Cardiac muscle cell (in vitro differentiated cells and primary cell): ENCODE results near the gene SPON1. TPM values are rescaled to one million over a fixed set of nuclear protein-coding genes. Genes with fewer than 3 reads are reported as not detected.

Source experiments
- DNase-seq, 2 donors: peaks; one replicate each; pipeline versions ENCODE4 v3.0.0 to v3.0.0-alpha.2; 2010 to 2017; ENCODE audit warnings: low read depth in 1 of 2, low spot score in 1 of 2
- H3K27ac ChIP-seq: fragments of 200-600 bp; sonication (generic); 2 replicates; pipeline ENCODE4 v1.5.1; 2016
- H3K27me3 ChIP-seq: fragments of 200-600 bp; sonication (generic); 2 replicates; pipeline ENCODE4 v1.6.0; 2016; ENCODE audit warnings: control low read depth
- H3K36me3 ChIP-seq: fragments of 200-600 bp; sonication (generic); 2 replicates; pipeline ENCODE4 v1.5.1; 2016; ENCODE audit warnings: control low read depth
- H3K4me1 ChIP-seq: fragments of 200-600 bp; sonication (generic); 2 replicates; pipeline ENCODE4 v1.8.1; 2017; ENCODE audit warnings: low read depth, mild to moderate bottlenecking, mixed run types
- H3K4me3 ChIP-seq: fragments of 200-600 bp; sonication (generic); 2 replicates; pipeline ENCODE4 v1.5.1; 2016; ENCODE audit warnings: mild to moderate bottlenecking
- H3K9me3 ChIP-seq: fragments of 200-600 bp; sonication (generic); 2 replicates; pipeline ENCODE4 v1.5.1; 2017; ENCODE audit warnings: low read depth, mild to moderate bottlenecking, control low read depth
- polyA plus RNA-seq: library from polyadenylated mRNA; unstranded; fragments of >200 nt; fragmentation: Nextera tagmentation; extraction: Ambion mirVana; gene quantifications from 2 replicates; pipeline ENCODE4 v1.2.1, GENCODE V29; 2016
- total RNA-seq: library from RNA; depleted of rRNA; stranded (reverse); fragments of >200 nt; gene quantifications from 2 replicates; pipeline ENCODE4 v1.2.3, GENCODE V29; 2016
- TF ChIP-seq, protein P1 (sequence below): IDR thresholded peaks from 2 replicates; pipeline ENCODE4 v1.5.1; 2012; ENCODE audit warnings: low read depth, mild to moderate bottlenecking, low read length

Gene SPON1
- total and polyA plus RNA-seq, 2 experiments from 2014 or later: 13.3 to 22.0 TPM

DNA sequence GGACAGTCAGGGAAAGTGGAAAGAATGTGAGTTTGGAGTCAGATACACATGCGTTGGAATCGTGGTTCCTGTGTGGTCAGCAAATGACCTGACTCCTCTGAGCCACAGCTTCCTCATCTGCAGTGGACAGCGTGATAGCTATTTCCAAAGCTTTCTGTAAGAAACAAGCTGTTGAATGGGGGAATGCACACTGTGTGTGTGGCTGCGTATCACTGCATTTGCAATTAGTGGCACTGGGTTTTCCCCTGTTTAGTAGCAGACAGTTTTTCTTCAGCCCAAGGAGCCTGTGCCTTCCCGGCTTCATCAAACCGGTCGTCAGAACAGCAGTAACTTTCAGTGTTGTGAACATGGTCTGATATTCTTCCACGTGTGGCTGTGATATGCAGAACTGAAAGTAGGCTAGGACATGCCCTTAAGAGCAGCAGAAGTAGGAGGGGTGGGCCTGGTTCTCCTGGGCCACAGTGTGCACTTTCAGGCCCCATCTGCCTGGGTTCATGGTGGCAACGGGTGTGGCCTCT is 275.0 kb downstream of the SPON1 start:
- Histone ChIP-seq H3K36me3 (no peaks in the 10 kb centered on the region), H3K4me3 (no peak overlapping the region), H3K4me1 (no peaks in the 10 kb centered on the region), H3K27me3 (peaks cover 2% of the 10 kb centered on the region), H3K27ac (no peak overlapping the region), H3K9me3 (no peaks in the 10 kb centered on the region)
- no peak for DNase-seq
- TF ChIP-seq, protein P1, sequence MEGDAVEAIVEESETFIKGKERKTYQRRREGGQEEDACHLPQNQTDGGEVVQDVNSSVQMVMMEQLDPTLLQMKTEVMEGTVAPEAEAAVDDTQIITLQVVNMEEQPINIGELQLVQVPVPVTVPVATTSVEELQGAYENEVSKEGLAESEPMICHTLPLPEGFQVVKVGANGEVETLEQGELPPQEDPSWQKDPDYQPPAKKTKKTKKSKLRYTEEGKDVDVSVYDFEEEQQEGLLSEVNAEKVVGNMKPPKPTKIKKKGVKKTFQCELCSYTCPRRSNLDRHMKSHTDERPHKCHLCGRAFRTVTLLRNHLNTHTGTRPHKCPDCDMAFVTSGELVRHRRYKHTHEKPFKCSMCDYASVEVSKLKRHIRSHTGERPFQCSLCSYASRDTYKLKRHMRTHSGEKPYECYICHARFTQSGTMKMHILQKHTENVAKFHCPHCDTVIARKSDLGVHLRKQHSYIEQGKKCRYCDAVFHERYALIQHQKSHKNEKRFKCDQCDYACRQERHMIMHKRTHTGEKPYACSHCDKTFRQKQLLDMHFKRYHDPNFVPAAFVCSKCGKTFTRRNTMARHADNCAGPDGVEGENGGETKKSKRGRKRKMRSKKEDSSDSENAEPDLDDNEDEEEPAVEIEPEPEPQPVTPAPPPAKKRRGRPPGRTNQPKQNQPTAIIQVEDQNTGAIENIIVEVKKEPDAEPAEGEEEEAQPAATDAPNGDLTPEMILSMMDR: no peak

DNA sequence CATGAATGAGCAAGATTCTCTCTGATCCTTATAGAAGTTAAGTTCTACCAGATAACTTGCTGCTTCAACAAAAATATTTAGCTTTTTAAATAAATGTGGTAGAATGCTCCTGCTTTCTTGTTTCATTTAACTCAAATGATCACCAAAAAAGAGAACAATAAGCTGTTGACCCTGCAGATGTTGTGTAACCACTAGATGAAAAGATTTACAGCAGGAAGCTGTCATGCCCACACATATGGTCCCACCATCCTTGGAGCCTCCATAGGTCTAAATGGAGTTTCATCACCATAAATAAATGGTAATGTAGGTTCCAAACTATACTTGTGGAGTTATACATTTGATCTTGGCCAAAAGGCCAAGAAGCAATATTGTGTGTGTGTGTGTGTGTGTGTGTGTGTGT is 277.7 kb downstream of the SPON1 start:
- Histone ChIP-seq H3K27me3 (peaks cover 2% of the 10 kb centered on the region), H3K4me3 (no peak overlapping the region), H3K27ac (no peak overlapping the region), H3K4me1 (no peaks in the 10 kb centered on the region), H3K9me3 (no peaks in the 10 kb centered on the region), H3K36me3 (no peaks in the 10 kb centered on the region)
- TF ChIP-seq, protein P1: no peak
- DNase-seq: no peak

DNA sequence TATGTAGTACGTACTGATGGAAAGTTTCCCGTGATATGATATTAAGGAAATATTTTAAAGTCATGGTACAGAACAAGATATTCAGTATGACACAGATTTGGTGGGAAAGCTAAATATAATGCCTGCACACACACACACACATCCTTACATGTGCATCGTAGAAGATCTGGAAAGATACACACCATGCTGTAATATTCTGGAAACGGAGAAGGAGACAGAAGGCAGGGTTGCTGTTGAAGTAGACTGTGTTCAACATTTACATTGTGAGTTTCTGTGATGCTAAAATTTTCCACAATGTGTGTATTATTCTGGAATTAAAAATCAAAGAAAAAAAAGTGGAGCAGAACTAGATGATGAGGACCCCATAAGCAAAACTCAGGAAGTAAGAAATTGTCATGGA is 278.4 kb downstream of the SPON1 start:
- H3K9me3 ChIP-seq: no peaks in the 10 kb centered on the region
- DNase-seq: no peak
- TF ChIP-seq, protein P1: no peak
- no peaks in the 10 kb centered on the region for H3K4me1 ChIP-seq
- H3K27ac ChIP-seq: no peak overlapping the region
- H3K27me3 ChIP-seq: peaks cover 2% of the 10 kb centered on the region
- no peak overlapping the region for H3K4me3 ChIP-seq
- H3K36me3 ChIP-seq: no peaks in the 10 kb centered on the region

DNA sequence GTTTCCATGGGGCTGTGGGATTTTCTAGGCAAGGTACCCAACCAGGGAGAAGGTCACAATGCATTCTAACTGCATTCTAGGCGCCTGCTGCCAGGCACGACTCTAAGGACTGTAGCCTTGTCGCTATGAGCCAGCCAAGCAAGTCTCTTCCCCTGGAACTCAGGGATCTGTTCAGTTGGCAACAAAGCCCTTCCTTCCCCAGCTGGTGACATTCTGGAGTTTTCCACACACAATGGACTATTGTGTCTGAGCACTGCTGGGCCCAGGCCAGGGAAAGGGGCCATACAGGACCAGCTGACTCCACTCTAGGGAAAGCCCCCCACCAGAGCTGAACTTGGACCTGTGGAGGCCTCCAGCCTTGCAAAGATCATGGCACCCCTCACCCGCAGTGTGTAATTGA is 279.7 kb downstream of the SPON1 start:
- Histone ChIP-seq H3K36me3 (no peaks in the 10 kb centered on the region), H3K9me3 (no peaks in the 10 kb centered on the region), H3K27ac (no peak overlapping the region), H3K27me3 (peaks cover 5% of the 10 kb centered on the region), H3K4me1 (no peaks in the 10 kb centered on the region), H3K4me3 (no peak overlapping the region)
- DNase-seq: no peak
- TF ChIP-seq, protein P1: no peak

DNA sequence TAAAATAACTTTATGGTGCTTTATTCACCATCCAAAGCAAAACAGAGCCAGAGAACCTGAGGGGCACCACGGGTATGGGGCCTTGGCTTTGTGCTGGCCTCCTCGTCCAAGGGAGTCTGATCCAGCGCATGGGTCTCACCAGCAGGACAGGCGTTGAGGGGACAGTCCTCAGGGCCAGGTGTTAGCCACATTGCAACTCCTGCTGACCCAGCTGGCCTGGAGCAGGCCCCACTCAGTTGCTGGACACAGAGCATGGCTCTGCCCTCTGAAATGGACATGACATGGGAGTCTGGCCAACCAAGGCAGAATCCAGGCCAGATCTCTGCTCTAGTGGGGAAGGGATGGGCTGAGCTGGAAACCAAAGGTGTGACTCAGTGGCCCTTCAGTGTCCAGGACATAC is 280.2 kb downstream of the SPON1 start:
- H3K4me3 ChIP-seq: no peak overlapping the region
- H3K4me1 ChIP-seq: no peaks in the 10 kb centered on the region
- no peak for DNase-seq
- peaks cover 5% of the 10 kb centered on the region for H3K27me3 ChIP-seq
- TF ChIP-seq, protein P1: no peak
- H3K9me3 ChIP-seq: no peaks in the 10 kb centered on the region
- H3K36me3 ChIP-seq: no peaks in the 10 kb centered on the region
- H3K27ac ChIP-seq: no peak overlapping the region

DNA sequence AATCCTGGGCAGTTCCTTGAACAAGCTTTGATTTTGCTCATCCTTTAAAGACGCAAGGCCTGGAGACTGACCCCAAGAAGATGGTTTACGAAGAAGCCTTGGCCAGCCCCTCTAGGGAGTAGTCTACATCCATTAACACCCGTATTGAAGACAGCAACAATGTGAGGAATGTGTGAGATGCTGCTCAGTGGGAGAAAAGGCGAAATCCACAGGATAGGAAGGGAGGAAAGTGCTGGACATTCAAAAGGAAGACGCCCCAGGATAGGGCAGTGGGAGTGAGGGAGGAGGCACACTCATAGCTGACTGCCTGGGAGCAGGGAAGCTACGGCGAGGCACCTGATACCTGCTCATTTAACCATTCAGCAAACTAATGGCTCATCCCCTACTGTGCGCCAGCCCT is 282.4 kb downstream of the SPON1 start:
- DNase-seq: no peak
- H3K36me3 ChIP-seq: no peaks in the 10 kb centered on the region
- H3K4me3 ChIP-seq: no peak overlapping the region
- peaks cover 3% of the 10 kb centered on the region for H3K27me3 ChIP-seq
- TF ChIP-seq, protein P1: no peak
- no peak overlapping the region for H3K27ac ChIP-seq
- no peaks in the 10 kb centered on the region for H3K4me1 ChIP-seq
- no peaks in the 10 kb centered on the region for H3K9me3 ChIP-seq
